ENCODE results near the gene APLF. TPM values are rescaled to one million over a fixed set of nuclear protein-coding genes. Genes with fewer than 3 reads are reported as not detected.

APLF gene
- 1 to 10 TPM; 4.1 to 4.3 TPM for total RNA-seq
- 2.0 TPM for polyA plus RNA-seq (2013, experiment 1 of 2)
- 2.5 TPM for polyA plus RNA-seq (2013, experiment 2 of 2)
- total RNA-seq: 4.5 to 30.5 (median 18.2) reads per million in 172 experiments

- H3K4me3 ChIP-seq (ENCODE audit: low read length): peak within 1 kb of the TSS; percentile 90
These were observed at the start of gene APLF, which contains the start of gene FBXO48 for GRCh38 chr2:68467077-68467960. Gene APLF (plus strand): TSS chr2:68467585. CDS start chr2:68467732, 147 bp downstream. Gene FBXO48 (minus strand): TSS chr2:68467294. CDS start chr2:68465145, 2,149 bp downstream.

GRCh38 chr2:68417926-68418325 is 49.5 kb upstream of the APLF start:
- Histone ChIP-seq H3K27me3 (ENCODE audit: control insufficient read depth in 1 of 2, insufficient read depth in 2 of 2, low read length in 2 of 2) (no peaks in the 10 kb centered on the region), H3K4me1 (ENCODE audit: insufficient read depth, low read length) (peaks cover 16% of the 10 kb centered on the region), H3K9me3 (ENCODE audit: control insufficient read depth in 1 of 2, insufficient read depth in 1 of 2, low read length in 2 of 2) (no peaks in the 10 kb centered on the region), H3K36me3 (ENCODE audit: insufficient read depth, low read length) (no peaks in the 10 kb centered on the region), H3K4me3 (ENCODE audit: low read length) (no peak overlapping the region), H3K27ac (ENCODE audit: low read depth in 1 of 2, low read length in 2 of 2) (no peak overlapping the region)
- Mint-ChIP-seq H3K27me3 (no peaks in the 10 kb centered on the region), H3K36me3 (ENCODE audit: low read depth) (no peaks in the 10 kb centered on the region), H3K4me1 (ENCODE audit: low read depth) (no peaks in the 10 kb centered on the region), H3K4me3 (no peak overlapping the region), H3K9me3 (no peaks in the 10 kb centered on the region), H3K27ac (no peak overlapping the region)
- ChIA-PET CTCF (no interaction called here), POLR2A (no interaction called here)
- DNase-seq (peak in 1 of 14 experiments; percentile 33), ATAC-seq (ENCODE audit: poor library complexity) (no peak)
- TF ChIP-seq, protein P1, sequence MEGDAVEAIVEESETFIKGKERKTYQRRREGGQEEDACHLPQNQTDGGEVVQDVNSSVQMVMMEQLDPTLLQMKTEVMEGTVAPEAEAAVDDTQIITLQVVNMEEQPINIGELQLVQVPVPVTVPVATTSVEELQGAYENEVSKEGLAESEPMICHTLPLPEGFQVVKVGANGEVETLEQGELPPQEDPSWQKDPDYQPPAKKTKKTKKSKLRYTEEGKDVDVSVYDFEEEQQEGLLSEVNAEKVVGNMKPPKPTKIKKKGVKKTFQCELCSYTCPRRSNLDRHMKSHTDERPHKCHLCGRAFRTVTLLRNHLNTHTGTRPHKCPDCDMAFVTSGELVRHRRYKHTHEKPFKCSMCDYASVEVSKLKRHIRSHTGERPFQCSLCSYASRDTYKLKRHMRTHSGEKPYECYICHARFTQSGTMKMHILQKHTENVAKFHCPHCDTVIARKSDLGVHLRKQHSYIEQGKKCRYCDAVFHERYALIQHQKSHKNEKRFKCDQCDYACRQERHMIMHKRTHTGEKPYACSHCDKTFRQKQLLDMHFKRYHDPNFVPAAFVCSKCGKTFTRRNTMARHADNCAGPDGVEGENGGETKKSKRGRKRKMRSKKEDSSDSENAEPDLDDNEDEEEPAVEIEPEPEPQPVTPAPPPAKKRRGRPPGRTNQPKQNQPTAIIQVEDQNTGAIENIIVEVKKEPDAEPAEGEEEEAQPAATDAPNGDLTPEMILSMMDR (IDR thresholded peaks at IDR 0.05): no peak
- intact Hi-C loops (cut with DNase I, micrococcal nuclease): no loop called here

More at GRCh38 chr2:68467077-68467960, at the start of gene APLF, which contains the start of gene FBXO48:
- Mint-ChIP-seq H3K27ac (peak within 1 kb of the TSS; percentile 89), H3K9me3 (no peaks in the 10 kb centered on the region), H3K27me3 (no peaks in the 10 kb centered on the region), H3K4me1 (ENCODE audit: low read depth) (peaks cover 44% of the 10 kb centered on the region), H3K36me3 (ENCODE audit: low read depth) (peaks cover 4% of the 10 kb centered on the region), H3K4me3 (peak within 1 kb of the TSS; percentile 95)
- Histone ChIP-seq H3K27ac (ENCODE audit: low read depth in 1 of 2, low read length in 2 of 2) (peak within 1 kb of the TSS; percentile 92 to 93), H3K9me3 (ENCODE audit: control insufficient read depth in 1 of 2, insufficient read depth in 1 of 2, low read length in 2 of 2) (no peaks in the 10 kb centered on the region), H3K27me3 (ENCODE audit: control insufficient read depth in 1 of 2, insufficient read depth in 2 of 2, low read length in 2 of 2) (no peaks in the 10 kb centered on the region), H3K4me1 (ENCODE audit: insufficient read depth, low read length) (peaks cover 24% of the 10 kb centered on the region), H3K36me3 (ENCODE audit: insufficient read depth, low read length) (no peaks in the 10 kb centered on the region)
- ChIA-PET POLR2A (interaction anchor here (0.7 to 3.9 kb wide), 29 partner anchors 8 to 1177 kb away, joined by 3 to 34 read pairs (median 4); partner anchors contain the start of genes ARHGAP25, NFU1, PNO1 and PPP3R1), CTCF (interaction anchor here (1.2 to 2.2 kb wide), 5 partner anchors 20 to 458 kb away, joined by 4 to 8 read pairs (median 5); no protein-coding TSS in a partner anchor)
- TF ChIP-seq, protein P1 (IDR thresholded peaks at IDR 0.05): no peak
- peak; percentile 88 for ATAC-seq (ENCODE audit: poor library complexity)
- DNase-seq: peak; percentile 94 to 100 (median 98)
- intact Hi-C loops (cut with DNase I, micrococcal nuclease): loop anchor here (2.0 to 5.0 kb wide), 5 partner anchors 50 to 311 kb away; partner anchors contain the start of gene PNO1 (in 1 of the 2)

GRCh38 chr2:68418419-68418818 is 49.0 kb upstream of the APLF start:
- TF ChIP-seq, protein P1 (IDR thresholded peaks at IDR 0.05): no peak
- ATAC-seq (ENCODE audit: poor library complexity): no peak
- intact Hi-C loops (cut with DNase I, micrococcal nuclease): no loop called here
- no peak overlapping the region for H3K4me3 ChIP-seq (ENCODE audit: low read length)
- Mint-ChIP-seq H3K4me3 (no peak overlapping the region), H3K27ac (no peak overlapping the region), H3K27me3 (no peaks in the 10 kb centered on the region), H3K36me3 (ENCODE audit: low read depth) (no peaks in the 10 kb centered on the region), H3K4me1 (ENCODE audit: low read depth) (no peaks in the 10 kb centered on the region), H3K9me3 (no peaks in the 10 kb centered on the region)
- peaks cover 20% of the 10 kb centered on the region for H3K4me1 ChIP-seq (ENCODE audit: insufficient read depth, low read length)
- no peaks in the 10 kb centered on the region for H3K9me3 ChIP-seq (ENCODE audit: control insufficient read depth in 1 of 2, insufficient read depth in 1 of 2, low read length in 2 of 2)
- ChIA-PET POLR2A (no interaction called here), CTCF (no interaction called here)
- no peak for DNase-seq
- H3K27me3 ChIP-seq (ENCODE audit: control insufficient read depth in 1 of 2, insufficient read depth in 2 of 2, low read length in 2 of 2): no peaks in the 10 kb centered on the region
- H3K27ac ChIP-seq (ENCODE audit: low read depth in 1 of 2, low read length in 2 of 2): no peak overlapping the region
- no peaks in the 10 kb centered on the region for H3K36me3 ChIP-seq (ENCODE audit: insufficient read depth, low read length)

All from CD4-positive, alpha-beta T cell (primary cell).